ENCODE results near the gene HS6ST2. TPM values are rescaled to one million over a fixed set of nuclear protein-coding genes. Genes with fewer than 3 reads are reported as not detected.

Gene HS6ST2
- total RNA-seq, 1 experiment from 2014 or later: 24.6 TPM

DNA sequence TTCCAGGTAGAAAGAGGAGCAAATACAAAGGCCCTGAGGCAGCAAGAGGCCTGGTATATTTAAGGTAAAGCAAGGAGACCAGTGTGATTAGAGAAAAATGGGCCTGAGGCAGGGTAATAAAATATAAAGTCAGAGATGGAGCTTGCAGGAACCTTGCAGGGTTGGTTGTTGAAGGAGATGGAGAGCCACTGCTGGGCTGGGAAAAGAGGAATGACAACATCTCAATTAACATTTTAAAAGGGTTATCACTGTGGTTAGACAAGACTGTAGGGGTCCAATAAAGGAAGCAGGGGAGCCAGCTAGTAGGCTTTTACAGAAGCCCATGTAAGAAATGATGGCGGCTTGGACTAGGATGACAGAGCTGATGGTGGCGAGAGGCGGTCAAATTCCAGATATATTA is 264.0 kb downstream of the HS6ST2 start:
- H2AFZ ChIP-seq (ENCODE audit: low read depth, low read length, poor library complexity, severe bottlenecking): no peak overlapping the region
- RAD21 ChIA-PET (ENCODE audit: low non-redundant PET in 1 of 2, low total read pairs in 2 of 2, uncharacterized antibody in 2 of 2, unreplicated experiment in 2 of 2): no interaction called here
- H3K9me2 ChIP-seq (ENCODE audit: insufficient read depth): no peaks in the 10 kb centered on the region
- no peaks in the 10 kb centered on the region for H3K36me3 ChIP-seq (ENCODE audit: control insufficient read depth in 1 of 2, insufficient read depth in 2 of 2, low read length in 2 of 2)
- no peak overlapping the region for H3K9ac ChIP-seq (ENCODE audit: low read length)
- H3K79me2 ChIP-seq (ENCODE audit: insufficient read depth, low read length): no peaks in the 10 kb centered on the region
- H4K20me1 ChIP-seq (ENCODE audit: insufficient read depth): no peaks in the 10 kb centered on the region
- no peak for ATAC-seq
- TF ChIP-seq POLR2A (IDR thresholded peaks at IDR 0.05; ENCODE audit: borderline replicate concordance, extremely low read depth, insufficient read depth, insufficient read length): no peak
- no peak for TF ChIP-seq EGR1 (IDR thresholded peaks at IDR 0.05; ENCODE audit: low read depth)
- no peak for TF ChIP-seq CEBPB (IDR thresholded peaks at IDR 0.05; ENCODE audit: low read depth)
- TF ChIP-seq POLR2AphosphoS5 (IDR thresholded peaks at IDR 0.05; ENCODE audit: low read depth, low read length): no peak
- TF ChIP-seq, protein P1, sequence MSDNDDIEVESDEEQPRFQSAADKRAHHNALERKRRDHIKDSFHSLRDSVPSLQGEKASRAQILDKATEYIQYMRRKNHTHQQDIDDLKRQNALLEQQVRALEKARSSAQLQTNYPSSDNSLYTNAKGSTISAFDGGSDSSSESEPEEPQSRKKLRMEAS (IDR thresholded peaks at IDR 0.05): no peak
- TF ChIP-seq SRF (IDR thresholded peaks at IDR 0.05; ENCODE audit: low read depth): no peak
- no peak for TF ChIP-seq SIN3A (IDR thresholded peaks at IDR 0.05; ENCODE audit: low read depth)
- no peak for TF ChIP-seq SP1 (IDR thresholded peaks at IDR 0.05; ENCODE audit: low read depth)
- TF ChIP-seq ZFX (IDR thresholded peaks at IDR 0.05): no peak
- no peak for DNase-seq (ENCODE audit: low read depth, low spot score)
- POLR2A ChIA-PET: no interaction called here
- intact Hi-C loops (cut with micrococcal nuclease): no loop called here
- no peak overlapping the region for H3K4me2 ChIP-seq (ENCODE audit: low read length)
- CTCF ChIA-PET: no interaction called here
- no peak overlapping the region for H3K4me3 ChIP-seq (replicated peaks in 1 of 2; ENCODE audit: low read depth in 1 of 2, low read length in 2 of 2)
- H3K9me3 ChIP-seq (ENCODE audit: control insufficient read depth in 1 of 2, insufficient read depth in 1 of 2, low read depth in 1 of 2, low read length in 2 of 2): no peaks in the 10 kb centered on the region
- H3K27ac ChIP-seq (ENCODE audit: low read depth, low read length): no peak overlapping the region
- no TSS peak for BruUV-seq (replicated peaks)
- no peaks in the 10 kb centered on the region for H3K27me3 ChIP-seq (ENCODE audit: insufficient read depth, low read length)
- no peaks in the 10 kb centered on the region for H3K4me1 ChIP-seq (ENCODE audit: control insufficient read depth in 1 of 2, insufficient read depth in 2 of 2, low read length in 2 of 2)

DNA sequence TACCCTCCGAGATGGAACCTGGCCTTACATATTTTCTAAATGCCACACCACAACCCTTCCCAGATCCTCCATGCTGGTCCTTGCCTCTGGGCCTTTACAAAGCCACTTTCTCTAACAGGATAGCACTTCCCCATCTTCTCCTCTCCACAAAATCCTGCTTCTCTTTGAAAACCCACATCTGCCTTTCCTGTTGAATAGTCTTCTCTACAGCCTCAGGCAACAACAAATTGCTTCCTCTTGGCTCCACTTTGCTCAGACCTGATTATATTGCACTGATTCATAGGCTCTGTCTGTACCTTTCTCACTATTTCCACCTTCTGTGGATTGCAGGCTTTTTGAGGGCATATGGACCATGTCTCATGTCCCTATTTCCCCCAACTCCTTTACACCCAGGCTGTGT is 265.9 kb downstream of the HS6ST2 start:
- no peak for TF ChIP-seq ZNF274 (IDR thresholded peaks at IDR 0.05; ENCODE audit: low read depth, low read length)
- TF ChIP-seq JUND (IDR thresholded peaks at IDR 0.05): no peak
- TF ChIP-seq SP1 (IDR thresholded peaks at IDR 0.05; ENCODE audit: low read depth): no peak
- no peak for TF ChIP-seq SRF (IDR thresholded peaks at IDR 0.05; ENCODE audit: low read depth)
- no peak for TF ChIP-seq EZH2 (IDR thresholded peaks at IDR 0.05)
- TF ChIP-seq RAD21 (IDR thresholded peaks at IDR 0.05; ENCODE audit: low read depth): no peak
- TF ChIP-seq, protein P2, sequence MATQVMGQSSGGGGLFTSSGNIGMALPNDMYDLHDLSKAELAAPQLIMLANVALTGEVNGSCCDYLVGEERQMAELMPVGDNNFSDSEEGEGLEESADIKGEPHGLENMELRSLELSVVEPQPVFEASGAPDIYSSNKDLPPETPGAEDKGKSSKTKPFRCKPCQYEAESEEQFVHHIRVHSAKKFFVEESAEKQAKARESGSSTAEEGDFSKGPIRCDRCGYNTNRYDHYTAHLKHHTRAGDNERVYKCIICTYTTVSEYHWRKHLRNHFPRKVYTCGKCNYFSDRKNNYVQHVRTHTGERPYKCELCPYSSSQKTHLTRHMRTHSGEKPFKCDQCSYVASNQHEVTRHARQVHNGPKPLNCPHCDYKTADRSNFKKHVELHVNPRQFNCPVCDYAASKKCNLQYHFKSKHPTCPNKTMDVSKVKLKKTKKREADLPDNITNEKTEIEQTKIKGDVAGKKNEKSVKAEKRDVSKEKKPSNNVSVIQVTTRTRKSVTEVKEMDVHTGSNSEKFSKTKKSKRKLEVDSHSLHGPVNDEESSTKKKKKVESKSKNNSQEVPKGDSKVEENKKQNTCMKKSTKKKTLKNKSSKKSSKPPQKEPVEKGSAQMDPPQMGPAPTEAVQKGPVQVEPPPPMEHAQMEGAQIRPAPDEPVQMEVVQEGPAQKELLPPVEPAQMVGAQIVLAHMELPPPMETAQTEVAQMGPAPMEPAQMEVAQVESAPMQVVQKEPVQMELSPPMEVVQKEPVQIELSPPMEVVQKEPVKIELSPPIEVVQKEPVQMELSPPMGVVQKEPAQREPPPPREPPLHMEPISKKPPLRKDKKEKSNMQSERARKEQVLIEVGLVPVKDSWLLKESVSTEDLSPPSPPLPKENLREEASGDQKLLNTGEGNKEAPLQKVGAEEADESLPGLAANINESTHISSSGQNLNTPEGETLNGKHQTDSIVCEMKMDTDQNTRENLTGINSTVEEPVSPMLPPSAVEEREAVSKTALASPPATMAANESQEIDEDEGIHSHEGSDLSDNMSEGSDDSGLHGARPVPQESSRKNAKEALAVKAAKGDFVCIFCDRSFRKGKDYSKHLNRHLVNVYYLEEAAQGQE (IDR thresholded peaks at IDR 0.05; ENCODE audit: low read depth): no peak
- TF ChIP-seq, protein P1 (IDR thresholded peaks at IDR 0.05): no peak
- TF ChIP-seq POLR2A (IDR thresholded peaks at IDR 0.05; ENCODE audit: borderline replicate concordance, extremely low read depth, insufficient read depth, insufficient read length): no peak
- TF ChIP-seq EGR1 (IDR thresholded peaks at IDR 0.05; ENCODE audit: low read depth): no peak
- TF ChIP-seq, protein P3, sequence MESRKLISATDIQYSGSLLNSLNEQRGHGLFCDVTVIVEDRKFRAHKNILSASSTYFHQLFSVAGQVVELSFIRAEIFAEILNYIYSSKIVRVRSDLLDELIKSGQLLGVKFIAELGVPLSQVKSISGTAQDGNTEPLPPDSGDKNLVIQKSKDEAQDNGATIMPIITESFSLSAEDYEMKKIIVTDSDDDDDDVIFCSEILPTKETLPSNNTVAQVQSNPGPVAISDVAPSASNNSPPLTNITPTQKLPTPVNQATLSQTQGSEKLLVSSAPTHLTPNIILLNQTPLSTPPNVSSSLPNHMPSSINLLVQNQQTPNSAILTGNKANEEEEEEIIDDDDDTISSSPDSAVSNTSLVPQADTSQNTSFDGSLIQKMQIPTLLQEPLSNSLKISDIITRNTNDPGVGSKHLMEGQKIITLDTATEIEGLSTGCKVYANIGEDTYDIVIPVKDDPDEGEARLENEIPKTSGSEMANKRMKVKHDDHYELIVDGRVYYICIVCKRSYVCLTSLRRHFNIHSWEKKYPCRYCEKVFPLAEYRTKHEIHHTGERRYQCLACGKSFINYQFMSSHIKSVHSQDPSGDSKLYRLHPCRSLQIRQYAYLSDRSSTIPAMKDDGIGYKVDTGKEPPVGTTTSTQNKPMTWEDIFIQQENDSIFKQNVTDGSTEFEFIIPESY (IDR thresholded peaks at IDR 0.05; ENCODE audit: extremely low read depth, insufficient replicate concordance, low read length): no peak
- POLR2A ChIA-PET: no interaction called here
- no peaks in the 10 kb centered on the region for H3K9me2 ChIP-seq (ENCODE audit: insufficient read depth)
- no peaks in the 10 kb centered on the region for H3K4me1 ChIP-seq (ENCODE audit: control insufficient read depth in 1 of 2, insufficient read depth in 2 of 2, low read length in 2 of 2)
- H3K9me3 ChIP-seq (ENCODE audit: control insufficient read depth in 1 of 2, insufficient read depth in 1 of 2, low read depth in 1 of 2, low read length in 2 of 2): no peaks in the 10 kb centered on the region
- BruUV-seq (replicated peaks): no TSS peak
- H3K27ac ChIP-seq (ENCODE audit: low read depth, low read length): no peak overlapping the region
- no peak for ATAC-seq
- H4K20me1 ChIP-seq (ENCODE audit: insufficient read depth): no peaks in the 10 kb centered on the region
- no peak for DNase-seq (ENCODE audit: low read depth, low spot score)
- no peak overlapping the region for H3K4me3 ChIP-seq (replicated peaks in 1 of 2; ENCODE audit: low read depth in 1 of 2, low read length in 2 of 2)
- H3K4me2 ChIP-seq (ENCODE audit: low read length): no peak overlapping the region
- H3K27me3 ChIP-seq (ENCODE audit: insufficient read depth, low read length): no peaks in the 10 kb centered on the region
- H3K79me2 ChIP-seq (ENCODE audit: insufficient read depth, low read length): no peaks in the 10 kb centered on the region
- RAD21 ChIA-PET (ENCODE audit: low non-redundant PET in 1 of 2, low total read pairs in 2 of 2, uncharacterized antibody in 2 of 2, unreplicated experiment in 2 of 2): no interaction called here
- CTCF ChIA-PET: no interaction called here
- no peak overlapping the region for H2AFZ ChIP-seq (ENCODE audit: low read depth, low read length, poor library complexity, severe bottlenecking)
- no peaks in the 10 kb centered on the region for H3K36me3 ChIP-seq (ENCODE audit: control insufficient read depth in 1 of 2, insufficient read depth in 2 of 2, low read length in 2 of 2)
- no peak overlapping the region for H3K9ac ChIP-seq (ENCODE audit: low read length)
- intact Hi-C loops (cut with micrococcal nuclease): no loop called here

Data from HCT116 (cell line).